HepG2 (cell line): ENCODE data around the gene XXYLT1. TPM values are rescaled to one million over a fixed set of nuclear protein-coding genes. Genes with fewer than 3 reads are reported as not detected.
A peak's percentile ranks its signal among the peaks of the same experiment; 100 is the strongest.

Source experiments
- ATF2 ChIP-seq: sonication (generic); formaldehyde crosslinking; IDR thresholded peaks from 2 replicates; pipeline ENCODE4 v1.4.0; 2020; ENCODE audit warnings: missing genetic modification reagents
- IKZF4 ChIP-seq: sonication (generic); formaldehyde crosslinking; IDR thresholded peaks from 2 replicates; pipeline ENCODE4 v1.5.1; 2020; ENCODE audit warnings: borderline replicate concordance, mild to moderate bottlenecking, low read depth, missing genetic modification reagents; ENCODE audit errors: not compliant biosample characterization
- IRX3 ChIP-seq: sonication (generic); formaldehyde crosslinking; IDR thresholded peaks from 2 replicates; pipeline ENCODE4 v1.8.1; 2023; ENCODE audit warnings: mild to moderate bottlenecking, low read depth, missing genetic modification reagents, borderline replicate concordance
- MIER2 ChIP-seq: IDR thresholded peaks from 2 replicates; pipeline ENCODE4 v1.6.1; 2016; ENCODE audit warnings: missing biosample characterization, missing genetic modification reagents
- MLX ChIP-seq: IDR thresholded peaks from 2 replicates; pipeline ENCODE4 v1.6.1; 2016
- PCBP1 ChIP-seq: fragments of 200-400 bp; formaldehyde crosslinking; IDR thresholded peaks from 2 replicates; pipeline ENCODE4 v1.6.1; 2017; ENCODE audit warnings: mild to moderate bottlenecking, low read depth, low read length, borderline replicate concordance
- PRDM10 ChIP-seq: sonication (generic); formaldehyde crosslinking; IDR thresholded peaks from 2 replicates; pipeline ENCODE4 v1.4.0; 2020; ENCODE audit warnings: low read depth, missing genetic modification reagents
- SNAPC2 ChIP-seq: sonication (generic); formaldehyde crosslinking; IDR thresholded peaks from 2 replicates; pipeline ENCODE4 v1.8.1; 2022; ENCODE audit warnings: mild to moderate bottlenecking, missing genetic modification reagents
- SP5 ChIP-seq: IDR thresholded peaks from 2 replicates; pipeline ENCODE4 v1.6.1; 2016; ENCODE audit warnings: low read depth, borderline replicate concordance
- ZBTB1 ChIP-seq: sonication (generic); formaldehyde crosslinking; IDR thresholded peaks from 2 replicates; pipeline ENCODE4 v1.4.0; 2020; ENCODE audit warnings: missing genetic modification reagents, borderline replicate concordance
- ZBTB4 ChIP-seq: sonication (generic); formaldehyde crosslinking; IDR thresholded peaks from 2 replicates; pipeline ENCODE4 v1.4.0; 2020; ENCODE audit warnings: missing genetic modification reagents, mild to moderate bottlenecking, borderline replicate concordance
- ZNF124 ChIP-seq: sonication (generic); formaldehyde crosslinking; IDR thresholded peaks from 2 replicates; pipeline ENCODE4 v1.4.0; 2020; ENCODE audit warnings: missing genetic modification reagents
- ZNF383 ChIP-seq: sonication (generic); formaldehyde crosslinking; IDR thresholded peaks from 2 replicates; pipeline ENCODE4 v1.4.0; 2020; ENCODE audit warnings: missing genetic modification reagents, mild to moderate bottlenecking, borderline replicate concordance
- ZNF414 ChIP-seq: sonication (generic); formaldehyde crosslinking; IDR thresholded peaks from 2 replicates; pipeline ENCODE4 v1.5.0; 2020; ENCODE audit warnings: missing genetic modification reagents
- ZNF510 ChIP-seq: sonication (generic); formaldehyde crosslinking; IDR thresholded peaks from 2 replicates; pipeline ENCODE4 v1.4.0; 2020; ENCODE audit warnings: low read depth, mild to moderate bottlenecking, missing genetic modification reagents
- ZNF639 ChIP-seq: conservative IDR thresholded peaks from 2 replicates; pipeline ENCODE4 v1.6.1; 2018; ENCODE audit warnings: missing genetic modification reagents
- polyA plus RNA-seq, 8 experiments: library from polyadenylated mRNA; depleted of rRNA in 3 of 8; stranded (reverse) in 7 of 8; unstranded in 1 of 8; fragments of >200 nt; fragmentation: Illumina TruSeq in 4 of 8; extraction: Trizol in 4 of 8; gene quantifications; 2 replicates each; pipeline versions ENCODE4 v1.2.1 to v1.2.3, GENCODE V29; 2011 to 2016; ENCODE audit warnings: low read depth in 4 of 8, missing spikeins in 1 of 8, mixed read lengths in 1 of 8; ENCODE audit not compliant: insufficient read depth in 1 of 8
- total RNA-seq, 5 experiments: library from RNA; depleted of rRNA; stranded (reverse); fragments of >200 nt; fragmentation: Illumina TruSeq; extraction: Trizol; gene quantifications; 2 replicates each; pipeline ENCODE4 v1.2.3, GENCODE V29; 2016; ENCODE audit warnings: low read depth in 1 of 5

XXYLT1 gene
- total and polyA plus RNA-seq, 2 of the 13 experiments (the other 11 are each of a cell fraction or from before 2014, with no cell fraction given), result 17.7 to 19.0 TPM

- TF ChIP-seq SNAPC2 (no peak), SP5 (CRISPR knock-in tag) (peak; percentile 30; the same call in 1 of the 2 replicates), PRDM10 (CRISPR knock-in tag) (no peak), IKZF4 (CRISPR knock-in tag) (no peak), ZBTB4 (CRISPR knock-in tag) (peak; percentile 12; the same call in 1 of the 2 replicates), ZNF383 (CRISPR knock-in tag) (no peak), ATF2 (CRISPR knock-in tag) (no peak), ZNF510 (CRISPR knock-in tag) (no peak), ZNF639 (CRISPR knock-in tag) (no peak), ZNF414 (CRISPR knock-in tag) (no peak), IRX3 (no peak), ZNF124 (CRISPR knock-in tag) (no peak), PCBP1 (no peak), ZBTB1 (no peak), MIER2 (CRISPR knock-in tag) (no peak), MLX (CRISPR knock-in tag) (no peak)
Observed at GRCh38 chr3:195196266-195196665, 74.7 kb downstream of the XXYLT1 start (continued).
